Choroid plexus epithelial cell (primary cell): ENCODE measurements around the gene PIAS1.

Source experiments
- DNase-seq: peaks from one replicate; pipeline ENCODE4 v3.0.0-alpha.2; 2010; ENCODE audit warnings: low read depth
- H3K4me3 ChIP-seq: 2 replicates; pipeline ENCODE4 v1.5.1; 2011; ENCODE audit warnings: low read depth, mild to moderate bottlenecking, control low read depth, low read length, moderate library complexity
- TF ChIP-seq, protein P1 (sequence below): conservative IDR thresholded peaks from 2 replicates; pipeline ENCODE4 v1.5.1; 2011; ENCODE audit warnings: low read depth, mild to moderate bottlenecking, control low read depth, inconsistent platforms, low read length, moderate library complexity

The PIAS1 gene

DNA sequence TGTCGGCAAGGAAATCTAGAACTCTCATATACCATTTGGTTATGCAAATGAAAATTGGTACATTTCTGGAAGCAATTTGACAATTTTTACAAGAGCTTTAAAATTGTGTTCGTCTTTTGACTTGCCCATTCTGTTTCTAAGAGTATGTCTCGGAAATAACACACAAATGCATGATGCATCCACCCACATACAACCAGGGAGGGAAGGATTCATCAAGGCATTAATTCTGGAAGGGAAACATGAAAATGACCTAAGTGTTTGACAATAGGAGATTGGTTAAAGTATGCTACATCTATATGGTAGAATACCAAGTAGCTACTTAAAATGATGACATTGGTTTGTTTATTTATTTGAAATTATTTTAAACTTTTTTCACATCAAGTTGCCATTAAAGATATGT is 58.6 kb downstream of the PIAS1 start:
- no peak overlapping the region for H3K4me3 ChIP-seq
- TF ChIP-seq, protein P1, sequence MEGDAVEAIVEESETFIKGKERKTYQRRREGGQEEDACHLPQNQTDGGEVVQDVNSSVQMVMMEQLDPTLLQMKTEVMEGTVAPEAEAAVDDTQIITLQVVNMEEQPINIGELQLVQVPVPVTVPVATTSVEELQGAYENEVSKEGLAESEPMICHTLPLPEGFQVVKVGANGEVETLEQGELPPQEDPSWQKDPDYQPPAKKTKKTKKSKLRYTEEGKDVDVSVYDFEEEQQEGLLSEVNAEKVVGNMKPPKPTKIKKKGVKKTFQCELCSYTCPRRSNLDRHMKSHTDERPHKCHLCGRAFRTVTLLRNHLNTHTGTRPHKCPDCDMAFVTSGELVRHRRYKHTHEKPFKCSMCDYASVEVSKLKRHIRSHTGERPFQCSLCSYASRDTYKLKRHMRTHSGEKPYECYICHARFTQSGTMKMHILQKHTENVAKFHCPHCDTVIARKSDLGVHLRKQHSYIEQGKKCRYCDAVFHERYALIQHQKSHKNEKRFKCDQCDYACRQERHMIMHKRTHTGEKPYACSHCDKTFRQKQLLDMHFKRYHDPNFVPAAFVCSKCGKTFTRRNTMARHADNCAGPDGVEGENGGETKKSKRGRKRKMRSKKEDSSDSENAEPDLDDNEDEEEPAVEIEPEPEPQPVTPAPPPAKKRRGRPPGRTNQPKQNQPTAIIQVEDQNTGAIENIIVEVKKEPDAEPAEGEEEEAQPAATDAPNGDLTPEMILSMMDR, result no peak
- no peak for DNase-seq

DNA sequence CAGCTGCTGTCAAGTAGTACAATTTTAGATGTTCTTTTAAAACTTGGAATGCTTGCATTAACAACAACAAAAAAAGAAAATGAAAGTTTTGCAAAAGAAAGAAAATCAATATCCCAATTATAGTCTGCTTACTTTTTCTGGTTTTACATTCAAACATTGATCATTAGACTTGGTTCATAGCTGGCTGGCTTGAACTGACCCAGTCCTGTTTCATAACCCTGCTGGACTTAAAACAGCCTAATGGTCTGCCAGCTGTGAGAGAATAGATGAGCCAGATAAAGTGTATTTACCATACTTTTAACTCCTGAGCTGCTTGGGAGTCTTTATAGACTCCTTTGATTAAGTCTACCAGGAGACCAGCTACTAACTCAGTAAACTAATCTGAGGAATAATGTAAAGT is 59.2 kb downstream of the PIAS1 start:
- TF ChIP-seq, protein P1, result no peak
- H3K4me3 ChIP-seq, result no peak overlapping the region
- DNase-seq, result peak; percentile 50

DNA sequence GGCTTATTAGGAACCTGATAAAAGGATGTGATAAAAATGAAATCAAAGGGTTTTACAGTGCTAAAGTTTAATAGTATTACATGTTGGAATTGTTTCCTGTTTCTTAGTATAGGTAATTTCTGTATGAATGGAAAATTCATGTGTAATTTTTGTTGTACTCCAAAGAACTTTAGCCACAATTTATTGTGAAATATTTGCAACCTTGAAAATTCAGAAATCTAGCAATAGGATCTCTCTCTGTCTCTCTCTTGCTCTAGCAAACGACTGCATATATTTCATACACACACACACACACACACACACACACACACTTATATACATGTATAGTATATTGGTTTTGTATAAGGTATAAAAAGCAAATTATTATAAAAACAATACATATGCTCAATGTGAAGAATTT is 59.6 kb downstream of the PIAS1 start:
- no peak overlapping the region for H3K4me3 ChIP-seq
- TF ChIP-seq, protein P1, result no peak
- DNase-seq, result peak; percentile 13

DNA sequence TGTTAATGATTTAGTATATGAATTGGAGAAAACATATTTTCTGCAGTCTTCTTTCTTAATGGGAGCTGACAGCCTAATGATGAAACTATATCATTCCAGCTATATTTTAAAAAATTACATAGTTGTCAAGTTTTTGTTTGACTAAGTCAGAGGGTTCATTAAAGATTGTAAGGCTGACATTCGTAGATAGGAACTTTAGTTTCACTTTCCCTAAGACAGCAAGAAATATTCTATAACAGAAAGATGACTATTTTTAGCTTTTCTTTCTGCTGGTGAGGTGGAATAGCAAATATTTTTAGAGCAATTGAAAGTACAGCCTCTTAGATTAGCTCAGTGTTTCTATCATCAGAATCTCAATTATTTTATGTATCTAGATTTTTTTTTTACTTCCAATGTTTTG is 60.2 kb downstream of the PIAS1 start:
- peak overlapping the region; percentile 37 for H3K4me3 ChIP-seq
- peak; percentile 61 for DNase-seq
- TF ChIP-seq, protein P1, result no peak

DNA sequence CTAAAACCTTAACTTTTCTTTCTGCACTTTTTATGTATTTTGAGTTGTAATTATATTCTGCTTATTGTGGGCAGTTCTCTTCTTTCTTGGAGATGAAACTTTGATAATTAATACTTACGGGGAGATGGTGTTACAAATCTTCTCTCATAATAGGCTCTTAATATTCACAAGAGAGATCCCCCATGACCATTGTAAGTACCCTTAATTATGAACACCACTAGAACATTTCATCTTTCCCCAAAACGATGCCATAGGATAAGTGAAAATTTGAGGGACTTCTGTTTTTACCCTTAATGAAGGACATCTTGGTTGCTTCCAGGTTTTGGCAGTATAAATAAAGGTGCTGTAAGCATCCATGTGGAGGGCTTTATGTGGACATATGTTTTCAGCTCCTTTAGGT is 60.7 kb downstream of the PIAS1 start:
- TF ChIP-seq, protein P1, result no peak
- H3K4me3 ChIP-seq, result peak overlapping the region; percentile 37
- no peak for DNase-seq

DNA sequence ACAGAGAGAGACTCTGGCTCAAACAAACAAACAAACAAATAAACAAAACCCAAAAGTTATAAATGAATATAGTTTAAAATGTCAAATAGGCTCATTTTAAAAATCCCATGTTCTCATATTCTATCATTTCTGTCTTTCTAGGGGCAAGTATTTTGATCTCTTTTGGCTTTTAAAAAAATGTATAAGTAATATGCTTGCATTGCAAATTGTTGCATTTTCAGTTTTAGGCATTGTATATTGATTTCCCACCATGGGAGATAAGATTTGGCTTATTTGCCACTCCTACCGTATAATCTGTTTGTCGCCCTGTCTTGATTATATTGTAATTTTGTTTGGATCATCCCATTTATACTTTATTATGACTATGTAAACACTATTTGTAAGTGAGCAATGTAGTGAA is 70.6 kb downstream of the PIAS1 start:
- TF ChIP-seq, protein P1, result no peak
- H3K4me3 ChIP-seq, result no peak overlapping the region

DNA sequence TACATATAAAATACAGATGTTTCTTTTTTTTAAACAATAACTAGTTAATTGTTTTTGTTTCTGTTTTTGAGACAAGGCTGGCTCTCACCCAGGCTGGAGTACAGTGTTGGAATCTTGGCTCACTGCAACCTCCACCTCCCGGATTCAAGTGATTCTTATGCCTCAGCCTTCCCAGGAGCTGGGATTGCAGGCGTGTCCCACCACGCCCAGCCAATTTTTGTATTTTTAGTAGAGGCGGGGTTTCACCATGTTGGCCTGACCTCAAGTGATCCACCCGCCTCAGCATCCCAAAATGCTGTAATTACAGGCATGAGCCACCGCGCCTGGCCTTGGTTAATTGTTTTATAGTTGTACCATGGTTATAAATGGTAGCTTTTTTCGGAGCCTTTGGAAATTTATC is 72.3 kb downstream of the PIAS1 start:
- no peak for DNase-seq
- TF ChIP-seq, protein P1, result no peak
- H3K4me3 ChIP-seq, result no peak overlapping the region

More for the DNA sequence above, 70.6 kb downstream of the PIAS1 start:
- no peak for DNase-seq
